Type B pancreatic cell (in vitro differentiated cells): ENCODE data around the gene ENAH. TPM values are rescaled to one million over a fixed set of nuclear protein-coding genes. Genes with fewer than 3 reads are reported as not detected.

ENCODE experiments used
- DNase-seq: peaks from one replicate; pipeline ENCODE4 v3.0.0; 2021; ENCODE audit warnings: mixed read lengths; ENCODE audit not compliant: unreplicated experiment; ENCODE audit errors: extremely low spot score
- H3K27ac Mint-ChIP-seq: 2 replicates; pipeline ENCODE4 v1.8.0; 2021; ENCODE audit warnings: mild to moderate bottlenecking, mixed read lengths
- H3K27me3 Mint-ChIP-seq: 2 replicates; pipeline ENCODE4 v1.8.0; 2021; ENCODE audit warnings: mixed read lengths
- H3K36me3 Mint-ChIP-seq: 2 replicates; pipeline ENCODE4 v1.8.0; 2021; ENCODE audit warnings: mixed read lengths
- H3K4me1 Mint-ChIP-seq: one replicate; pipeline ENCODE4 v1.8.0; 2021; ENCODE audit warnings: mixed read lengths; ENCODE audit not compliant: unreplicated experiment
- H3K4me3 Mint-ChIP-seq: 2 replicates; pipeline ENCODE4 v1.8.0; 2021; ENCODE audit warnings: mild to moderate bottlenecking, mixed read lengths
- H3K9me3 Mint-ChIP-seq: 2 replicates; pipeline ENCODE4 v1.8.0; 2021; ENCODE audit warnings: mixed read lengths
- total RNA-seq: library from RNA; stranded (reverse); gene quantifications from 2 replicates; pipeline ENCODE4 v1.2.1, GENCODE V29; 2021; ENCODE audit warnings: low replicate concordance
- TF ChIP-seq, protein P1 (sequence below): fragments of 200-600 bp; sonication (generic); conservative IDR thresholded peaks from 2 replicates; pipeline ENCODE4 v1.5.0; 2021; ENCODE audit warnings: antibody characterized with exemption, mild to moderate bottlenecking

The ENAH gene
- total RNA-seq, 1 donor from 2014 or later: 133 TPM

DNA sequence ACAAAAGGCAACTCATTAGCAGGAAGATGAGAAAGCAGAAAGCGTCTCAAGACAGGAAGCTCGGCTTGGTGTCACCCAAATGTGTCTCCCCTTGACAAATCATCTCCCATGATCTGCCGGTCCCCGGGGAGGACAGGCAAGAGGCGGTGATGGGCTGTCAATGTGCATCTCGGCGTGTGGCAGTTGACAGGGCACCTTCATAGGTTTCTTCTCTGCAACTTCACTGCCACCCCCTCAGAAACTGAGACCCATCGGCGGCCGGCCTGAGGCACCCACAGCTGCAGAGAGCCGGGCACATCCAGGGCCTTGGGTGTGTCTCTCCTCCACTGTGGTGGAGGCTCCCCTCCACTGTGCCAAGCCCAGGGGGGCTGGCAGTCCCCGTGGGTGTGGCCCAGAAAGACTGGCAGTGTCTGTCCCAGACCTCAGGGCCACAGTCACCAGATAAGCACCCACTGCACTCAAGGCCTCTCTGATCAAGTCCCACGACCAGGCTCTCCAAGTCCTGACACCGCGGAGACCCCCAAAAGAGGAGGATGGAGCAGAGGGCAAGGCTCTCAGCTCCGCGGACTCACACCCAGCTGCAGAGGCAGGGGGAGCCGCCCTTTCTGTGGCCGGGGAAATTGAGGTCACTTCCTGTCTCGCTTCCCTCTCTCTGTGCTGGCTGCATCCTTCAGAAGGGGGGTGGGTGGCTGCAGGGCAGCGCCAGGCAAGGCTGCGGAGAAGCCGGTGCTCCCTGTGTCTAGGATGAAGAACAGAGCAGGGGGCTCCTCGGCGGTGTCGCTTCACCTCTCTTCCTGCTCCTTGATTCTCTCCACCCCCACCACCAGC is 185.5 kb downstream of the ENAH start:
- H3K4me3 Mint-ChIP-seq: no peak overlapping the region
- no peaks in the 10 kb centered on the region for H3K9me3 Mint-ChIP-seq
- no peak for DNase-seq
- no peak overlapping the region for H3K27ac Mint-ChIP-seq
- TF ChIP-seq, protein P1, sequence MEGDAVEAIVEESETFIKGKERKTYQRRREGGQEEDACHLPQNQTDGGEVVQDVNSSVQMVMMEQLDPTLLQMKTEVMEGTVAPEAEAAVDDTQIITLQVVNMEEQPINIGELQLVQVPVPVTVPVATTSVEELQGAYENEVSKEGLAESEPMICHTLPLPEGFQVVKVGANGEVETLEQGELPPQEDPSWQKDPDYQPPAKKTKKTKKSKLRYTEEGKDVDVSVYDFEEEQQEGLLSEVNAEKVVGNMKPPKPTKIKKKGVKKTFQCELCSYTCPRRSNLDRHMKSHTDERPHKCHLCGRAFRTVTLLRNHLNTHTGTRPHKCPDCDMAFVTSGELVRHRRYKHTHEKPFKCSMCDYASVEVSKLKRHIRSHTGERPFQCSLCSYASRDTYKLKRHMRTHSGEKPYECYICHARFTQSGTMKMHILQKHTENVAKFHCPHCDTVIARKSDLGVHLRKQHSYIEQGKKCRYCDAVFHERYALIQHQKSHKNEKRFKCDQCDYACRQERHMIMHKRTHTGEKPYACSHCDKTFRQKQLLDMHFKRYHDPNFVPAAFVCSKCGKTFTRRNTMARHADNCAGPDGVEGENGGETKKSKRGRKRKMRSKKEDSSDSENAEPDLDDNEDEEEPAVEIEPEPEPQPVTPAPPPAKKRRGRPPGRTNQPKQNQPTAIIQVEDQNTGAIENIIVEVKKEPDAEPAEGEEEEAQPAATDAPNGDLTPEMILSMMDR: no peak
- H3K27me3 Mint-ChIP-seq: no peaks in the 10 kb centered on the region
- no peaks in the 10 kb centered on the region for H3K36me3 Mint-ChIP-seq
- peaks cover 26% of the 10 kb centered on the region for H3K4me1 Mint-ChIP-seq

DNA sequence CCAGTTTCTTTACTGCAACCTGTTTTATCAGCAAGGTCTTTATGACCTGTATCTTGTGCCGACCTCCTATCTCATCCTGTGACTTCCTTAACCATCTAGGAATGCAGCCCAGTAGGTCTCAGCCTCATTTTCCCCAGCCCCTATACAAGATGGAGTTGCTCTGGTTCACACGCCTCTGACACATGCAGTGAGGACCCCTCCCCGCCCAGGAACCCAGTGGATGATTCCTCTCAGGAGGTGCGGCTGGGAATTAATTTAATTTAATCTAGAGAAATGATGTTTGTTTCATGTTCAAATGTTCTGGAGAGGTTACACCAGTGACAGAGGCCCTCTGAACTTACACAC is 186.1 kb downstream of the ENAH start:
- no peak overlapping the region for H3K4me3 Mint-ChIP-seq
- H3K9me3 Mint-ChIP-seq: no peaks in the 10 kb centered on the region
- TF ChIP-seq, protein P1: no peak
- no peaks in the 10 kb centered on the region for H3K36me3 Mint-ChIP-seq
- peaks cover 28% of the 10 kb centered on the region for H3K4me1 Mint-ChIP-seq
- H3K27ac Mint-ChIP-seq: no peak overlapping the region
- H3K27me3 Mint-ChIP-seq: no peaks in the 10 kb centered on the region
- no peak for DNase-seq

DNA sequence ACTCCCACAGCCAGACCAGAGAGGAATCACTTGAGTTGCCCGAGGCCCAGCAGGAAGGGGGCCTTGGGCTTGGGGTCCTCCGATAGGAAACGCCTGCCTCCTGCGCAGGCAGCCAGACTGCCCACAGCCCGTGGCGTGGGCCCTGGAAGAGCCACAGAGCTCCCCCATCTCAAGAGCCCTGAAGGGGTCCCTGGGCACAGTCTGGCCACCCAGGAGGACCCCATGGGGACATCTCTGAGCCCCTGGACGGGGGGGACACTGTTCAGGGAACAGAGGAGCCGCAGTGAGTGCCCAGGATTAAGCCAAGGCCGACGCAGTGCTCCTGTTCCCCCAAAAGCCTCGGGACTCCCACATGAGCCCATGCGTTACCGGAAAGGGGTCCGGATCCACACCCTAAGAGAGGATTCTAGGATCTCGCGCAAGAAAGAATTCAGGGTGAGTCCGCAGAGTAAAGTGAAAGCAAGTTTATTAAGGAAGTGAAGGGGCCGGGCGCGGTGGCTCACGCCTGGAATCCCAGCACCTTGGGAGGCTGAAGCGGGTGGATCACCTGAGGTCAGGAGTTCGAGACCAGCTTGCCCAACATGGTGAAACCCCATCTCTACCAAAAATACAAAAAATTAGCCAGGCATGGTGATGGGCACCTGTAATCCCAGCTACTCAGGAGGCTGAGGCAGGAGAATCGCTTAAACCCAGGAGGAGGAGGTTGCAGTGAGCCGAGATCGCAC is 187.0 kb downstream of the ENAH start:
- Mint-ChIP-seq H3K9me3 (no peaks in the 10 kb centered on the region), H3K27ac (no peak overlapping the region), H3K27me3 (no peaks in the 10 kb centered on the region), H3K36me3 (no peaks in the 10 kb centered on the region), H3K4me1 (peaks cover 28% of the 10 kb centered on the region), H3K4me3 (no peak overlapping the region)
- no peak for DNase-seq
- TF ChIP-seq, protein P1: no peak

DNA sequence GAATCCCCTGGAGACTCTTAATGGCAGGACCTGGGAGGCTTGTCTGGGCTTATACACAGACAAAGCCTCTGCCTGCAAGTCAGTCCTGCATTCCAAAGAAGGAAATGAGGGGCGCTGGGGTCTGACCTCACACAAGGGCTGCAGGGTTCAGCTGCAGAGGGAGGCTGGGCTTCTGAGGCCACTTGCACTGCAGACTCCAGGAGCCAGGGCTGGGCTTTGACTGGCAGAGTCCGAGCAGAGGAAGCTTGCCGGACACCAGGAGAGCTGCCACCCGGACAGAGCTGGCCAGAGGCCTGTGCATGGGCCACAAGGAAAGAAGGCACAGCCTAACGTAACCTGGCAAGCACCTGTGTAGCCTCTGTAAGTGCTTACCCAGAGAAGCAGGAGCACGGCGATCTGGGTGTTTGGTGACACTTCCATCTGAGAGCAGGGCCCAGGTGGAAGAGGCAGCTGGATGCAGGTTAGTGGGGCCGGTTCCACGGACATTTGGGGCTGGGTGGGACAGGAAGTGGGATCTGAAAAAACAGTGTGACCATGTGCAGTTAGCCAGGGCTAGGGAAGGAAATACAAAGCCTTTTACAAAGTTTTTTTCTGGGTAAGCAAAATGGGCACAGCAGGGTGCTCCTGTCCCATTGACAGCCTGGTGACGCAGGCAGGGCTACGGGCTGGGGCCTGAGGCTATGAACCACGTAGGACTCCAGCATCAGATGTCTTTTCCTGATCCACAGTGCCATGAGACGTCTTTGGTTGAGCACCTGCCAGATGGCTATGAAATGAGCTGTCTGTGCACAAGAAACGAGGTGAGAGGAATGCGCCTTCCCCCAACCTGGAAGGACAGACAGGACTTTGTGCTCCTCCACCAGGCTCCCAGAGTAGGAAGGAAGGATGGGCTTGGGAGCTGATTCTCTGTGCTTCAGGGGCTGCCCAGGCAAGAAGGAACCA is 187.8 kb downstream of the ENAH start:
- Mint-ChIP-seq H3K9me3 (no peaks in the 10 kb centered on the region), H3K36me3 (no peaks in the 10 kb centered on the region)
- no peak for DNase-seq

More for the DNA sequence above, 187.8 kb downstream of the ENAH start:
- Mint-ChIP-seq H3K4me1 (peaks cover 33% of the 10 kb centered on the region), H3K27me3 (no peaks in the 10 kb centered on the region), H3K4me3 (no peak overlapping the region), H3K27ac (no peak overlapping the region)
- TF ChIP-seq, protein P1: no peak
